Astrocyte (in vitro differentiated cells and primary cell): ENCODE data around the gene ECI1.

ENCODE experiments used
- CTCF ChIP-seq: IDR thresholded peaks from 2 replicates; pipeline ENCODE4 v1.5.1; 2011; ENCODE audit warnings: low read depth, mild to moderate bottlenecking, inconsistent platforms, low read length, moderate library complexity; ENCODE audit not compliant: insufficient read depth
- EZH2 ChIP-seq: IDR thresholded peaks from 2 replicates; pipeline ENCODE4 v1.6.1; 2012; ENCODE audit warnings: mild to moderate bottlenecking, low read length, inconsistent platforms; ENCODE audit not compliant: insufficient read depth

- no peak for TF ChIP-seq EZH2
- no peak for TF ChIP-seq CTCF
These were observed 37.9 kb upstream of the ECI1 start for GRCh38 chr16:2289282-2289681.
